Lung microvascular endothelial cell (primary cell): Measurements from ENCODE around the gene RFPL4A. TPM values are rescaled to one million over a fixed set of nuclear protein-coding genes. Genes with fewer than 3 reads are reported as not detected.

Experiments used
- DNase-seq, 2 donors: peaks; one replicate each; pipeline versions ENCODE4 v3.0.0 to v3.0.0-alpha.2; 2010; ENCODE audit warnings: low read depth in 2 of 2
- total RNA-seq: library from RNA; depleted of rRNA; stranded (reverse); fragments of >200 nt; gene quantifications from 2 replicates; pipeline ENCODE4 v1.2.1, GENCODE V29; 2014

Gene RFPL4A
- total RNA-seq, 1 donor from 2014 or later: 1.2 TPM

DNA sequence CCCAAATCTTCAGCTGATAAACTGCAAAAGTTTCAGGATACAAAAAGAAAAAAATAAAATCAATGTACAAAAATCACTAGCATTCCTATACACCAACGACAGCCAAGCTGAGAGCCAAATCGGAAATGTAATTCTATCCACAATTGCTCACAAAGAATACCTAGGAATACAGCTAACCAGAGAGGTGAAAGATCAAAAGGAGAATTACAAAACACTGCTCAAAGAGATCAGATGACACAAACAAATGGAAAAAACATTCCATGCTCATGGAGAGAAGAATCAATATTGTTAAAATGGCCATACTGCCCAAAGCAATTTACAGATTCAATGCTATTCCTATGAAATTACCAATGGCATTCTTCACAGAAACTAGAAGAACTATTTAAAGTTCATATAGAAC, 43.4 kb downstream of the RFPL4A start:
- DNase-seq: peak in 1 of 2 donors; percentile 2

DNA sequence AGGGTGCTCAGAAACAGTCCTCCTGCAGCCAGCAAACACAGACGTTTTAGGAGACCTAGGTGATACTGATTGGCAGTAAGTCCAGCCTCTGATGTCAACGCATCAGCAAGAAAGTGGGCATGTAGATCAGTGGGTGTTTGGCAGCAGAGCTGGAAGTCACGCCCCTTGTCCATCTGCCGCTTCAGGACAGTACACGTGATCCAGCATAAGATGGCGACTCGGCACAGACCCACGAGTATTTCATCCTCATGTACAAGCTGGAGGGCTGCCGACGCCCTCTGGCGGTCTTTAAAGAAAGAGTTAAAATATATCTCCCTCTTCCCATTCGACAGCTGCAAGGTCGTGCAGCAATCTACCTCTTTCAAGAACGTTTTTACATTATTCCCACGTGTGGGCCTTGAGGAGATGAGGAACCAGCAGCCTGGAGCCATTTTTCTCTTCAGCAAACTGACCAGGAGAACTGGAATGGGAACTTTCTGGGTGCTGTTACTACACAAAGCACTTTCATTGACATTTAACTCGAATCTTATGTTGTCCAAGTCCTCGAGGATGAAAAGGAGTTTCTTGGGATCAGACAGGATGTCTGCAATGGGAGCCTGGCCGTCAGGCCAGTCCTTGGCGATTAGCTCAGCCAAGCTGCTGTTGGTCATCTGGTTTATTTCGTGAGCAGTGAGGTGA, 50.6 kb downstream of the RFPL4A start:
- peak; percentile 80 to 87 for DNase-seq

DNA sequence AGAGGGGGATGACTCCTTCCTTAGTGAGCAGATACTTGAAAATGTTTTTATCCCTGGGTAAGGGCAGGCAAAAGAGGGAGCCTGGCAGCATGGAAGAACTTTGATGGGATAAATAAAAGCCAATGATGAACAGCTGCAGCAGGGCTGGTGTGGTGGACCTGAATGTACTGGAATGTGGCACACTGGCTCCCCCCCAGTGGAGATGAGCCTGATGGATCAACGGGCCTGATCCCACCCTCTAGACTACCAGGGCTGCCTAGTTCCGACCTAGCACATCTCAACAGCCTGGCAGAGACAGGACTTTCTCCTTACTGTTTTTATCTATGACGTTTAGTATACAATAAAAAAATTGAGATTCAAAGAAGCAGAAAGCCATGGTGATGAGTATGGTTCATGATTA, 52.4 kb downstream of the RFPL4A start:
- no peak for DNase-seq

DNA sequence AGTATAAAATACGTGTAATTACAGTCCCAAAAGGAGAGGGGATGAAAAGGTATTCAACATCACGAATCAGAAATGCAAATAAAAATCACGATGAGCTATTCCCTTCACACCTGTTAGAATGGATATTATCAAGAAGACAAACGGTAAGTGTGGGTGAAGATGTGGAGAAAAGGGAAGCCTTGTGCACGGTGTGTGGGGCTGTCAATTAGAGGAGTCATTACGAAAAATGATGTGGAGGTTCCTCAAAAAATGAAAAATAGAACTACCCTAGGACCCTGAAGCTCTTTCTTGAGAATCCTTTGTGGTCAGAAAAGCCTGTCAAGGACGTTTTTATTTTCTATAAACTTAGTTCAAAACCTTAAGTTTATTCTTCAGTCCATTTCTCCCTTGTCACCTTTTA, 53.6 kb downstream of the RFPL4A start:
- DNase-seq: no peak

Other genes with a start within 250 kb of the RFPL4A start
- gene SBK2, start 222.0 kb upstream of the RFPL4A start, total RNA-seq: not detected in 2 replicates
- 0.20 and 0.22 TPM in 2 replicates for gene SBK3, start 213.6 kb upstream of the RFPL4A start, total RNA-seq
- 2.4 and 2.6 TPM in 2 replicates for gene ZNF579, start 178.2 kb upstream of the RFPL4A start, total RNA-seq
- 1.5 and 3.2 TPM in 2 replicates for gene FIZ1, start 159.6 kb upstream of the RFPL4A start, total RNA-seq
- 7.0 and 11.5 TPM in 2 replicates for gene ZNF524, start 158.8 kb upstream of the RFPL4A start, total RNA-seq
- 0.44 and 0.79 TPM in 2 replicates for gene ZNF865, start 153.4 kb upstream of the RFPL4A start, total RNA-seq
- 2.8 and 4.8 TPM in 2 replicates for gene ZNF784, start 134.5 kb upstream of the RFPL4A start, total RNA-seq
- gene ZNF580, start 118.1 kb upstream of the RFPL4A start, total RNA-seq: 1.3 and 2.0 TPM in 2 replicates
- 18.3 and 20.9 TPM in 2 replicates for gene ZNF581, start 115.4 kb upstream of the RFPL4A start, total RNA-seq
- 5.9 and 10.7 TPM in 2 replicates for gene CCDC106, start 110.9 kb upstream of the RFPL4A start, total RNA-seq
- gene U2AF2, start 104.1 kb upstream of the RFPL4A start, total RNA-seq: 61.9 and 62.9 TPM in 2 replicates
- 20.7 and 27.0 TPM in 2 replicates for gene EPN1, start 83.9 kb upstream of the RFPL4A start, total RNA-seq
- not detected in 2 replicates for gene NLRP9, start 20.7 kb upstream of the RFPL4A start, total RNA-seq
- 0.22 and 0.40 TPM in 2 replicates for gene RFPL4AL1, start 10.0 kb downstream of the RFPL4A start, total RNA-seq
- gene NLRP11, start 72.9 kb downstream of the RFPL4A start, total RNA-seq: under 0.01 TPM in 2 replicates
- not detected in 2 replicates for gene NLRP4, start 77.4 kb downstream of the RFPL4A start, total RNA-seq
- not detected in 2 replicates for gene NLRP13, start 173.2 kb downstream of the RFPL4A start, total RNA-seq
- gene NLRP8, start 188.7 kb downstream of the RFPL4A start, total RNA-seq: not detected in 2 replicates
- not detected in 2 replicates for gene NLRP5, start 227.7 kb downstream of the RFPL4A start, total RNA-seq